ENCODE measurements around the gene CEP57.
"Not testable (repeated sequence)": the region's sequence is repeated elsewhere in the genome, so short reads cannot be mapped to it uniquely, and the experiment has no call there.

CEP57 gene

DNA sequence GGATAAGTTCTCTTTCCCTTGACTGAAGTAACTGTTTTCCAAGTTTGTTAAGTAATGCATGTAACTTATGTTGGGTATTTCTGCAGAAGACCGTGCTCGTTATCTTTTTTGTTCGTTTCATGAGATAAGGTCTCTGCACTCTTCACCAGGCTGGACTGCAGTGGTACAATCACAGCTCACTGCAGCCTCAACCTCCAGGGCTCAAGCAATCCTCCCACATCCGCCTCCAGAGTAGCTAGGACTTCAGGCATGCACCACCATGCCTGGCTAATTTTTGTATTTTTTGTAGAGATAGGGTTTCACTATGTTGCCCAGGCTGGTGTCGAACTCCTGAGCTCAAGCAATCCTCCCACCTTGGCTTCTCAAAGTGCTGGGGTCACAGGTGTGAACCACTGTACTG is 64.1 kb downstream of the CEP57 start:
- DNase-seq (ENCODE audit: low read depth in 2 of 2), result not testable (repeated sequence)

- not testable (repeated sequence) for DNase-seq (ENCODE audit: low read depth in 2 of 2)
Observed at GRCh38 chr11:95860024-95860423, 69.7 kb downstream of the CEP57 start.

- DNase-seq (ENCODE audit: low read depth in 2 of 2), result peak; percentile 64 to 68
Observed at GRCh38 chr11:95863486-95864140, 73.3 kb downstream of the CEP57 start.

DNA sequence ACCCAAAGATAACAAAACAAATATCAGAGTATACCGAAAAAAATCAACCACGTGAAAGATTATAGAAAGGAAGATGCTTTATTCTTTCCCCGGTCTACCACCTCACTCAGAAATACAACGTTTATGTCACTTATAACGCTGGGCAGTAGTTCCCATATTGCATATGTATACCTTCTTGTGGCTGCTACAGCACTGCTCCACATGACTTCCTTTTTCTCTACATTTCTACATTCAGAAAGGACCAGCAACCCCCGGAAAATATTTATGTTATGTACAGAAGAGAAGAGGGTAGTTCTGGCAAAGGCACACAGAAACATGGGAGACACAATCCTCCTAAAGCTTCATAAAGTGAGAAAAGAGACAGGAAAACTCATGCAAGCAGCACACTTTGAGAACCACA is 76.8 kb downstream of the CEP57 start:
- DNase-seq (ENCODE audit: low read depth in 2 of 2), result no peak

GRCh38 chr11:95870877-95871276 is 80.6 kb downstream of the CEP57 start:
- not testable (repeated sequence) for DNase-seq (ENCODE audit: low read depth in 2 of 2)

GRCh38 chr11:95877291-95877690 is 87.0 kb downstream of the CEP57 start:
- DNase-seq (ENCODE audit: low read depth in 2 of 2), result peak; percentile 98 to 99
